ENCODE measurements around the gene IDE. TPM values are rescaled to one million over a fixed set of nuclear protein-coding genes. Genes with fewer than 3 reads are reported as not detected.
"Not testable (repeated sequence)": the region's sequence is repeated elsewhere in the genome, so short reads cannot be mapped to it uniquely, and the experiment has no call there.

The IDE gene
- total and polyA plus RNA-seq, 9 of the 15 experiments (the other 6 are each of a cell fraction or from before 2014, with no cell fraction given) = 10.2 to 50.6 (median 33.2) TPM

- TF ChIP-seq UBTF (IDR thresholded peaks at IDR 0.05; ENCODE audit: borderline replicate concordance in 1 of 2, low read depth in 2 of 2, low read length in 2 of 2) = no peak
- no peak for TF ChIP-seq BRF1 (IDR thresholded peaks at IDR 0.05; ENCODE audit: borderline replicate concordance, extremely low read depth, insufficient read length)
- no peak for TF ChIP-seq RBM15 (IDR thresholded peaks at IDR 0.05; ENCODE audit: insufficient read depth, low read length)
These were observed 2.2 kb downstream of the IDE start (continued) for GRCh38 chr10:92571649-92572048.

- CTCF ChIA-PET (ENCODE audit: low intra/inter-chr PET ratio); POLR2A ChIA-PET: not testable (repeated sequence)
- intact Hi-C loops (cut with micrococcal nuclease) = loop anchor here (10.0 kb wide), 1 partner anchor 185 kb away; no protein-coding TSS in a partner anchor
These were observed 4.2 kb downstream of the IDE start for GRCh38 chr10:92569663-92570062.

More at GRCh38 chr10:92569663-92570062, 4.2 kb downstream of the IDE start:
- in situ Hi-C loops (cut with MboI) = loop anchor here (10.0 kb wide), 1 partner anchor 55 kb away; no protein-coding TSS in a partner anchor
- H4K20me1 ChIP-seq (replicated peaks; ENCODE audit: control insufficient read depth, insufficient read depth, low read length) = peaks cover 17% of the 10 kb centered on the region
- BruUV-seq (replicated peaks); H2AFZ ChIP-seq (ENCODE audit: low read depth, low read length); H3K27me3 ChIP-seq (ENCODE audit: control insufficient read depth in 2 of 2, insufficient read depth in 2 of 2, low read length in 2 of 2); H3K9ac ChIP-seq (ENCODE audit: insufficient read depth in 1 of 2, low read depth in 2 of 2, low read length in 2 of 2); H3K9me3 ChIP-seq (replicated peaks; ENCODE audit: control insufficient read depth, insufficient read depth, low read depth, low read length); H3K9me1 ChIP-seq (ENCODE audit: control insufficient read depth, insufficient read depth, low read length); H3K27ac ChIP-seq (ENCODE audit: extremely low read depth, low read depth, low read length); H3K4me3 ChIP-seq; H3K4me2 ChIP-seq (ENCODE audit: insufficient read depth, low read length); ATAC-seq; FAIRE-seq; DNase-seq (ENCODE audit: extremely low read depth in 1 of 4, low spot score in 3 of 4): not testable (repeated sequence)
- peak; percentile 63; the same call in 1 of the 2 replicates for TF ChIP-seq ZKSCAN1 (IDR thresholded peaks at IDR 0.05; ENCODE audit: low read depth, low read length)
- 78% methylated on average over 5 of the region's 5 CpGs for WGBS (ENCODE audit: insufficient coverage, low coverage, missing lambda C conversion rate)
- peaks cover 11 to 13% of the 10 kb centered on the region in 2 experiments; a peak in 4 of 5 replicates for H3K4me1 ChIP-seq (replicated peaks in 1 of 2; ENCODE audit: control insufficient read depth in 2 of 2, insufficient read depth in 2 of 2, low read length in 2 of 2)
- peaks cover 93% of the 10 kb centered on the region for H3K79me2 ChIP-seq (ENCODE audit: control insufficient read depth, insufficient read depth, low read length)
- peaks cover 52% of the 10 kb centered on the region for H3K36me3 ChIP-seq (ENCODE audit: control insufficient read depth, insufficient read depth, low read length)

Measured in K562 (cell line).